Measurements from ENCODE around the gene GALNT13.

The GALNT13 gene

GRCh38 chr2:153972412-153972811 is 100.7 kb downstream of the GALNT13 start:
- no peaks in the 10 kb centered on the region for H3K36me3 ChIP-seq (replicated peaks in 1 of 2; ENCODE audit: control insufficient read depth in 2 of 2, insufficient read depth in 2 of 2, low read length in 2 of 2)

DNA sequence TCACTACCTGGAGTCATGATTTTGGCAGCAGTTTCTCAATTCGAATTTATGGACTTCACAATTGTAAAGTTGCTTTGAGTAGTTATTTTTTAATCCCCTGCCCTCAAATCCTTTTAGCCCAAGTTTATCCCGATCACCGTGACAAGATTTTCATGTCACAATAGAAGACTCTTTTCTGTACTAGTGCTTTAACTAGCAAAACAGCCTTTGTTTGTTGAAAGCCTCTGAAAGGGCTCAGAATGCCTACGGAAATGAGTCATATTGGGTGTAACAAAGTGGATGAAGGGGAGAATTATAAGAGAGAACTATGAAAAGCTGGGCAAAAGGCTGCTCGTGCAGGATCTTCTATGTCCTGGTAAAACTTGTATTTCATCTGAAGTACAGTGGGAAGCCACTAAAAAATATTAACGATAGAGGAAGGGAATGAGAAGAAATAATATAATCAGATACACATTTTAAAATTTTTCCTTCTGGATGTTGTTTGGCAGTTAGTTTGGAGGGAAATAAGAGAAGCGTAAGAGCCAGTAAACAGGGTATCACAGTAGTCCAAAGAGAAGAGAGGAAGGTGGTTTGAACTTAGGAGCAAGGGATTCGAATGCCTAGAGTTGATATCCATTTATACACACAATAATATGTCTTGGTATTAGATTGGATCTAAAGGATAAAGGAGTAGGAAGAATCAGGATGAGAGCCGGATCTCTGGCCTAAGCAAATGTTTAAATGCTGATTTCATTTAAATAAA is 114.9 kb downstream of the GALNT13 start:
- H3K4me2 ChIP-seq (ENCODE audit: insufficient read depth, low read length, poor library complexity, severe bottlenecking): no peak overlapping the region
- H4K91ac ChIP-seq (ENCODE audit: low read depth, low read length, poor library complexity): no peak overlapping the region
- H3K9ac ChIP-seq (ENCODE audit: low read depth, low read length, poor library complexity): no peak overlapping the region
- H3K36me3 ChIP-seq (replicated peaks in 1 of 2; ENCODE audit: control insufficient read depth in 2 of 2, insufficient read depth in 2 of 2, low read length in 2 of 2): no peaks in the 10 kb centered on the region
- no peak overlapping the region for H3K23ac ChIP-seq (ENCODE audit: low read depth, low read length, poor library complexity)
- no peak overlapping the region for H3K27ac ChIP-seq (replicated peaks; ENCODE audit: low read length)
- DNase-seq (ENCODE audit: low spot score): peak; percentile 6
- H2AK5ac ChIP-seq (ENCODE audit: low read depth, low read length): no peak overlapping the region
- H3K79me1 ChIP-seq (ENCODE audit: low read depth, low read length): no peaks in the 10 kb centered on the region
- H4K8ac ChIP-seq (ENCODE audit: low read depth, low read length): no peak overlapping the region
- no peak overlapping the region for H2BK120ac ChIP-seq (ENCODE audit: low read depth, low read length)
- WGBS, 2 donors (ENCODE audit: extremely low coverage in 2 of 2, insufficient read length in 2 of 2, insufficient replicate concordance in 1 of 2): no CpG with 5 or more reads among the region's 9 CpGs
- H3K4me3 ChIP-seq (ENCODE audit: low read length in 2 of 2): no peak overlapping the region
- no peak overlapping the region for H2BK15ac ChIP-seq (ENCODE audit: low read length)
- H3K4ac ChIP-seq (ENCODE audit: low read length): no peak overlapping the region
- no peak overlapping the region for H3K18ac ChIP-seq (ENCODE audit: low read length)
- peak overlapping the region; percentile 40 for H2AFZ ChIP-seq (ENCODE audit: low read length)
- no peaks in the 10 kb centered on the region for H3K27me3 ChIP-seq (ENCODE audit: control insufficient read depth in 3 of 3, insufficient read depth in 3 of 3, low read depth in 1 of 3, low read length in 3 of 3)
- H2BK12ac ChIP-seq (ENCODE audit: low read length): no peak overlapping the region
- no peaks in the 10 kb centered on the region for H3K9me3 ChIP-seq (replicated peaks in 1 of 2; ENCODE audit: control insufficient read depth in 2 of 2, insufficient read depth in 1 of 2, low read depth in 1 of 2, low read length in 2 of 2)
- no peak overlapping the region for H2BK5ac ChIP-seq (ENCODE audit: low read length)
- H3K4me1 ChIP-seq (ENCODE audit: control insufficient read depth in 2 of 2, insufficient read depth in 1 of 2, low read depth in 1 of 2, low read length in 2 of 2): peaks cover 0 to 4% of the 10 kb centered on the region in 2 donors
- no peak overlapping the region for H3K14ac ChIP-seq (ENCODE audit: low read length)

More at GRCh38 chr2:153972412-153972811, 100.7 kb downstream of the GALNT13 start:
- Histone ChIP-seq H4K91ac (ENCODE audit: low read depth, low read length, poor library complexity) (no peak overlapping the region), H3K4ac (ENCODE audit: low read length) (no peak overlapping the region), H3K23ac (ENCODE audit: low read depth, low read length, poor library complexity) (no peak overlapping the region), H3K9me3 (replicated peaks in 1 of 2; ENCODE audit: control insufficient read depth in 2 of 2, insufficient read depth in 1 of 2, low read depth in 1 of 2, low read length in 2 of 2) (no peaks in the 10 kb centered on the region), H2BK12ac (ENCODE audit: low read length) (no peak overlapping the region), H2AK5ac (ENCODE audit: low read depth, low read length) (no peak overlapping the region), H3K4me1 (ENCODE audit: control insufficient read depth in 2 of 2, insufficient read depth in 1 of 2, low read depth in 1 of 2, low read length in 2 of 2) (no peaks in the 10 kb centered on the region), H3K4me2 (ENCODE audit: insufficient read depth, low read length, poor library complexity, severe bottlenecking) (no peak overlapping the region), H4K8ac (ENCODE audit: low read depth, low read length) (no peak overlapping the region), H2BK15ac (ENCODE audit: low read length) (no peak overlapping the region), H3K14ac (ENCODE audit: low read length) (no peak overlapping the region), H2AFZ (ENCODE audit: low read length) (no peak overlapping the region), H3K4me3 (ENCODE audit: low read length in 2 of 2) (no peak overlapping the region), H2BK5ac (ENCODE audit: low read length) (no peak overlapping the region), H3K27ac (replicated peaks; ENCODE audit: low read length) (no peak overlapping the region), H3K27me3 (ENCODE audit: control insufficient read depth in 3 of 3, insufficient read depth in 3 of 3, low read depth in 1 of 3, low read length in 3 of 3) (no peaks in the 10 kb centered on the region), H2BK120ac (ENCODE audit: low read depth, low read length) (no peak overlapping the region), H3K18ac (ENCODE audit: low read length) (no peak overlapping the region), H3K9ac (ENCODE audit: low read depth, low read length, poor library complexity) (no peak overlapping the region), H3K79me1 (ENCODE audit: low read depth, low read length) (no peaks in the 10 kb centered on the region)
- no peak for DNase-seq (ENCODE audit: low spot score)

GRCh38 chr2:153990771-153991170 is 119.0 kb downstream of the GALNT13 start:
- H3K9ac ChIP-seq (ENCODE audit: low read depth, low read length, poor library complexity): no peak overlapping the region
- no peak overlapping the region for H3K4ac ChIP-seq (ENCODE audit: low read length)
- H3K27ac ChIP-seq (replicated peaks; ENCODE audit: low read length): no peak overlapping the region
- no peak overlapping the region for H3K4me3 ChIP-seq (ENCODE audit: low read length in 2 of 2)
- H2AFZ ChIP-seq (ENCODE audit: low read length): no peak overlapping the region
- DNase-seq (ENCODE audit: low spot score): no peak
- no peak overlapping the region for H3K4me2 ChIP-seq (ENCODE audit: insufficient read depth, low read length, poor library complexity, severe bottlenecking)
- no peaks in the 10 kb centered on the region for H3K36me3 ChIP-seq (replicated peaks in 1 of 2; ENCODE audit: control insufficient read depth in 2 of 2, insufficient read depth in 2 of 2, low read length in 2 of 2)
- H3K9me3 ChIP-seq (replicated peaks in 1 of 2; ENCODE audit: control insufficient read depth in 2 of 2, insufficient read depth in 1 of 2, low read depth in 1 of 2, low read length in 2 of 2): no peaks in the 10 kb centered on the region
- no peak overlapping the region for H2BK120ac ChIP-seq (ENCODE audit: low read depth, low read length)
- H3K18ac ChIP-seq (ENCODE audit: low read length): no peak overlapping the region
- H2BK12ac ChIP-seq (ENCODE audit: low read length): no peak overlapping the region
- H3K79me1 ChIP-seq (ENCODE audit: low read depth, low read length): no peaks in the 10 kb centered on the region
- H4K8ac ChIP-seq (ENCODE audit: low read depth, low read length): no peak overlapping the region
- no peak overlapping the region for H2BK15ac ChIP-seq (ENCODE audit: low read length)
- H3K23ac ChIP-seq (ENCODE audit: low read depth, low read length, poor library complexity): no peak overlapping the region
- no peak overlapping the region for H4K91ac ChIP-seq (ENCODE audit: low read depth, low read length, poor library complexity)
- H2BK5ac ChIP-seq (ENCODE audit: low read length): no peak overlapping the region
- H3K14ac ChIP-seq (ENCODE audit: low read length): no peak overlapping the region
- peaks cover 0 to 4% of the 10 kb centered on the region in 2 donors for H3K4me1 ChIP-seq (ENCODE audit: control insufficient read depth in 2 of 2, insufficient read depth in 1 of 2, low read depth in 1 of 2, low read length in 2 of 2)
- no peaks in the 10 kb centered on the region for H3K27me3 ChIP-seq (ENCODE audit: control insufficient read depth in 3 of 3, insufficient read depth in 3 of 3, low read depth in 1 of 3, low read length in 3 of 3)
- H2AK5ac ChIP-seq (ENCODE audit: low read depth, low read length): no peak overlapping the region

GRCh38 chr2:154013514-154013913 is 141.8 kb downstream of the GALNT13 start:
- DNase-seq (ENCODE audit: low spot score): no peak
- H3K27ac ChIP-seq (replicated peaks; ENCODE audit: low read length): no peak overlapping the region
- no peak overlapping the region for H2AFZ ChIP-seq (ENCODE audit: low read length)
- H2BK120ac ChIP-seq (ENCODE audit: low read depth, low read length): no peak overlapping the region
- H3K14ac ChIP-seq (ENCODE audit: low read length): peak overlapping the region; percentile 84
- no peak overlapping the region for H3K4me2 ChIP-seq (ENCODE audit: insufficient read depth, low read length, poor library complexity, severe bottlenecking)
- peak overlapping the region; percentile 60 for H3K18ac ChIP-seq (ENCODE audit: low read length)
- H3K9me3 ChIP-seq (replicated peaks in 1 of 2; ENCODE audit: control insufficient read depth in 2 of 2, insufficient read depth in 1 of 2, low read depth in 1 of 2, low read length in 2 of 2): peaks cover 0 to 2% of the 10 kb centered on the region in 2 donors
- WGBS, 2 donors (ENCODE audit: extremely low coverage in 2 of 2, insufficient read length in 2 of 2, insufficient replicate concordance in 1 of 2): no CpG with 5 or more reads among the region's 17 CpGs
- H3K4me1 ChIP-seq (ENCODE audit: control insufficient read depth in 2 of 2, insufficient read depth in 1 of 2, low read depth in 1 of 2, low read length in 2 of 2): no peaks in the 10 kb centered on the region
- no peaks in the 10 kb centered on the region for H3K79me1 ChIP-seq (ENCODE audit: low read depth, low read length)
- H2BK5ac ChIP-seq (ENCODE audit: low read length): no peak overlapping the region
- H3K9ac ChIP-seq (ENCODE audit: low read depth, low read length, poor library complexity): no peak overlapping the region
- no peak overlapping the region for H4K91ac ChIP-seq (ENCODE audit: low read depth, low read length, poor library complexity)
- no peak overlapping the region for H2BK12ac ChIP-seq (ENCODE audit: low read length)
- no peak overlapping the region for H2BK15ac ChIP-seq (ENCODE audit: low read length)
- H3K4me3 ChIP-seq (ENCODE audit: low read length in 2 of 2): peak overlapping the region in 1 of 2 donors; percentile 57
- no peaks in the 10 kb centered on the region for H3K27me3 ChIP-seq (ENCODE audit: control insufficient read depth in 3 of 3, insufficient read depth in 3 of 3, low read depth in 1 of 3, low read length in 3 of 3)
- H3K23ac ChIP-seq (ENCODE audit: low read depth, low read length, poor library complexity): peak overlapping the region; percentile 49
- H4K8ac ChIP-seq (ENCODE audit: low read depth, low read length): peak overlapping the region; percentile 68
- no peak overlapping the region for H2AK5ac ChIP-seq (ENCODE audit: low read depth, low read length)
- no peaks in the 10 kb centered on the region for H3K36me3 ChIP-seq (replicated peaks in 1 of 2; ENCODE audit: control insufficient read depth in 2 of 2, insufficient read depth in 2 of 2, low read length in 2 of 2)
- H3K4ac ChIP-seq (ENCODE audit: low read length): no peak overlapping the region
